22Rv1 (cell line): ENCODE data around the gene SIRT2.
A peak's percentile ranks its signal among the peaks of the same experiment; 100 is the strongest.

Experiments used
- H3K27ac ChIP-seq: fragments of 450-650 bp; 2 replicates; pipeline ENCODE4 v1.5.1; 2017
- CTCF ChIP-seq: fragments of 450-650 bp; IDR thresholded peaks from 2 replicates; pipeline ENCODE4 v1.5.1; 2017; ENCODE audit warnings: mild to moderate bottlenecking
- ZFX ChIP-seq: fragments of 450-650 bp; IDR thresholded peaks from 2 replicates; pipeline ENCODE4 v1.6.1; 2017; ENCODE audit warnings: antibody characterized with exemption, borderline replicate concordance

SIRT2 gene

GRCh38 chr19:38843175-38843758 lies 56.2 kb downstream of the SIRT2 start:
- H3K27ac ChIP-seq = peak overlapping the region; percentile 100
- TF ChIP-seq ZFX = no peak
- no peak for TF ChIP-seq CTCF

- H3K27ac ChIP-seq = peak overlapping the region; percentile 100
- TF ChIP-seq CTCF (no peak), ZFX (no peak)
These were observed 56.8 kb downstream of the SIRT2 start for GRCh38 chr19:38842439-38843174.

GRCh38 chr19:38841787-38842438 lies 57.5 kb downstream of the SIRT2 start:
- H3K27ac ChIP-seq = peak overlapping the region; percentile 100
- no peak for TF ChIP-seq ZFX
- TF ChIP-seq CTCF = no peak

- peak overlapping the region; percentile 100 for H3K27ac ChIP-seq
- no peak for TF ChIP-seq CTCF
- no peak for TF ChIP-seq ZFX
These were observed 58.1 kb downstream of the SIRT2 start for GRCh38 chr19:38841180-38841766.

GRCh38 chr19:38840583-38840968 lies 58.8 kb downstream of the SIRT2 start:
- TF ChIP-seq ZFX (no peak), CTCF (no peak)
- peak overlapping the region; percentile 100 for H3K27ac ChIP-seq

- peak overlapping the region; percentile 100 for H3K27ac ChIP-seq
- no peak for TF ChIP-seq ZFX
- no peak for TF ChIP-seq CTCF
These were observed 59.4 kb downstream of the SIRT2 start for GRCh38 chr19:38839816-38840582.
